GM12878 (cell line): ENCODE results near the gene RBPMS2. TPM values are rescaled to one million over a fixed set of nuclear protein-coding genes. Genes with fewer than 3 reads are reported as not detected.

Experiments used
- ATAC-seq: fragments of 200-7000 bp; cut with Tn5 transposase; 3 replicates; pipeline ENCODE4 v1.9.1; 2020; ENCODE audit warnings: mild to moderate bottlenecking, moderate library complexity
- BruUV-seq: library from RNA; stranded (reverse); fragments of 400-500 nt; replicated peaks from 2 replicates; lab custom pipeline; 2021; lab: Mats Ljungman, UMichigan
- CTCF ChIA-PET: fragments of 300-600 bp; sonication (Branson Sonifier 250); formaldehyde crosslinking; extraction: SDS; loops from one replicate; lab custom pipeline; 2021; ENCODE audit warnings: inconsistent platforms; lab: Yijun Ruan, JAX
- POLR2A ChIA-PET: fragments of 350-600 bp; formaldehyde crosslinking; extraction: SDS; loops from one replicate; lab custom pipeline; 2021; ENCODE audit warnings: inconsistent platforms; lab: Charles Lee
- RAD21 ChIA-PET: fragments of 300-600 bp; sonication (Branson Sonifier 250); formaldehyde crosslinking; loops from one replicate; lab custom pipeline; 2023; ENCODE audit warnings: antibody characterized with exemption; ENCODE audit not compliant: unreplicated experiment; lab: Charles Lee
- SMC1A ChIA-PET: fragments of 300-600 bp; sonication (Branson Sonifier 250); formaldehyde crosslinking; loops from one replicate; lab custom pipeline; 2023; ENCODE audit not compliant: unreplicated experiment, uncharacterized antibody; lab: Charles Lee
- DNase-seq: peaks from one replicate; pipeline ENCODE4 v3.0.0-alpha.2; 2011; ENCODE audit warnings: low read depth, low spot score
- FAIRE-seq: peaks from 3 replicates; lab custom pipeline; 2011; peaks lifted over from hg19 to GRCh38; lab: Jason Lieb, UNC
- H2AFZ ChIP-seq: 2 replicates; pipeline ENCODE4 v1.6.0; 2011; ENCODE audit warnings: low read depth, low read length, control low read depth; ENCODE audit not compliant: control insufficient read depth
- H3K27ac ChIP-seq: 2 replicates; pipeline ENCODE4 v1.5.1; 2011; ENCODE audit warnings: control low read depth; ENCODE audit not compliant: control insufficient read depth, insufficient read depth
- H3K27me3 ChIP-seq, 2 experiments: replicated peaks in 1 of 2; 2 replicates each; pipeline versions ENCODE4 v1.6.0 to v1.6.1; 2011; ENCODE audit warnings: low read length in 1 of 2; ENCODE audit not compliant: control insufficient read depth in 2 of 2, insufficient read depth in 2 of 2
- H3K36me3 ChIP-seq, 2 experiments: 2 replicates each; pipeline ENCODE4 v1.5.1; 2011; ENCODE audit warnings: low read length in 1 of 2; ENCODE audit not compliant: control insufficient read depth in 2 of 2, insufficient read depth in 2 of 2
- H3K4me1 ChIP-seq: 2 replicates; pipeline ENCODE4 v1.6.1; 2011; ENCODE audit warnings: mild to moderate bottlenecking, low read length, moderate library complexity, mixed read lengths; ENCODE audit not compliant: control insufficient read depth, insufficient read depth
- H3K4me2 ChIP-seq: 2 replicates; pipeline ENCODE4 v1.6.0; 2011; ENCODE audit warnings: control low read depth; ENCODE audit not compliant: control insufficient read depth, insufficient read depth
- H3K4me3 ChIP-seq: fragments of 200-600 bp; sonication (generic); 2 replicates; pipeline ENCODE4 v1.5.1; 2016
- H3K79me2 ChIP-seq: 2 replicates; pipeline ENCODE4 v1.6.0; 2011; ENCODE audit warnings: low read length; ENCODE audit not compliant: control insufficient read depth, insufficient read depth
- H3K9ac ChIP-seq: 2 replicates; pipeline ENCODE4 v1.8.0; 2011; ENCODE audit warnings: low read length, control low read depth, mixed read lengths; ENCODE audit not compliant: control insufficient read depth, insufficient read depth
- H3K9me3 ChIP-seq: replicated peaks from 3 replicates; pipeline ENCODE4 v1.5.1; 2011; ENCODE audit warnings: mild to moderate bottlenecking, low read length; ENCODE audit not compliant: control insufficient read depth, insufficient read depth
- H4K20me1 ChIP-seq: 2 replicates; pipeline ENCODE4 v1.6.0; 2011; ENCODE audit not compliant: control insufficient read depth, insufficient read depth
- BRCA1 ChIP-seq: IDR thresholded peaks from 2 replicates; pipeline ENCODE4 v1.6.1; 2011; ENCODE audit warnings: low read depth, low read length, improper control_type of control experiment
- CHD1 ChIP-seq: IDR thresholded peaks from 2 replicates; pipeline ENCODE4 v1.6.1; 2012; ENCODE audit warnings: low read depth, low read length, improper control_type of control experiment
- ETV6 ChIP-seq, 2 experiments: fragments of 450-650 bp in 1 of 2; IDR thresholded peaks in 1 of 2; conservative IDR thresholded peaks in 1 of 2; 2 replicates each; pipeline ENCODE4 v1.6.1; 2014; ENCODE audit warnings: antibody characterized with exemption in 1 of 2, borderline replicate concordance in 1 of 2, low read depth in 1 of 2, mild to moderate bottlenecking in 1 of 2, moderate library complexity in 1 of 2
- FOS ChIP-seq: IDR thresholded peaks from 3 replicates; pipeline ENCODE4 v1.6.1; 2011; ENCODE audit warnings: borderline replicate concordance; ENCODE audit not compliant: insufficient read length; ENCODE audit errors: extremely low read depth
- HDAC6 ChIP-seq: fragments of 200-600 bp; sonication (generic); IDR thresholded peaks from one replicate; pipeline ENCODE4 v1.8.0; 2017; ENCODE audit warnings: antibody characterized with exemption; ENCODE audit not compliant: unreplicated experiment
- KLF5 ChIP-seq: fragments of 450-650 bp; IDR thresholded peaks from 2 replicates; pipeline ENCODE4 v1.6.1; 2014; ENCODE audit warnings: mild to moderate bottlenecking; ENCODE audit not compliant: partially characterized antibody
- NFYA ChIP-seq: IDR thresholded peaks from 2 replicates; pipeline ENCODE4 v1.6.1; 2011; ENCODE audit warnings: low read depth, mild to moderate bottlenecking, low read length, improper control_type of control experiment, borderline replicate concordance
- NR2C1 ChIP-seq: fragments of 450-650 bp; IDR thresholded peaks from 2 replicates; pipeline ENCODE4 v1.6.1; 2017; ENCODE audit warnings: antibody characterized with exemption, mild to moderate bottlenecking, moderate library complexity
- POU2F2 ChIP-seq: IDR thresholded peaks from 3 replicates; pipeline ENCODE4 v1.6.1; 2011; ENCODE audit warnings: low read depth, mild to moderate bottlenecking, low read length, borderline replicate concordance
- RFX5 ChIP-seq: IDR thresholded peaks from 2 replicates; pipeline ENCODE4 v1.6.1; 2011; ENCODE audit warnings: low read depth, low read length, improper control_type of control experiment
- SMARCA5 ChIP-seq: fragments of 450-650 bp; IDR thresholded peaks from 2 replicates; pipeline ENCODE4 v1.6.1; 2017; ENCODE audit warnings: mild to moderate bottlenecking
- TARDBP ChIP-seq: IDR thresholded peaks from 2 replicates; pipeline ENCODE4 v1.6.1; 2016; ENCODE audit warnings: borderline replicate concordance
- WGBS: methylation state at CpG from one replicate; pipeline ENCODE4 v1.1.6; 2016; ENCODE audit warnings: low lambda C conversion rate; ENCODE audit not compliant: insufficient replicate concordance, insufficient coverage; ENCODE audit errors: missing lambda C conversion rate; 5-methylcytosine and 5-hydroxymethylcytosine counted together
- in situ Hi-C: fragments of 300-500 bp; cut with MboI; formaldehyde crosslinking; loops from 9 replicates; pipeline ENCODE4 v1.14.3; 2018; ENCODE audit warnings: mixed read lengths
- intact Hi-C: fragments of 100-400 bp; cut with micrococcal nuclease; formaldehyde crosslinking; loops from one replicate; pipeline ENCODE4 v1.14.2; 2022; ENCODE audit not compliant: unreplicated experiment
- polyA plus RNA-seq, 11 experiments: library from polyadenylated mRNA; depleted of rRNA in 4 of 11; unstranded in 6 of 11; stranded (reverse) in 5 of 11; fragments of >200 nt; fragmentation: Nextera tagmentation in 4 of 11; fragmentation: Illumina TruSeq in 1 of 11; extraction: Ambion mirVana in 4 of 11; extraction: Trizol in 1 of 11; gene quantifications; 1 replicate in 1 of 11; 2 replicates in 10 of 11; pipeline versions ENCODE4 v1.2.1 to v1.2.3, GENCODE V29; 2011 to 2016; ENCODE audit warnings: inconsistent platforms in 2 of 11, missing spikeins in 2 of 11, low read depth in 1 of 11
- total RNA-seq, 4 experiments: library from RNA; depleted of rRNA in 3 of 4; stranded (reverse); fragments of >200 nt in 3 of 4; fragmentation: Illumina TruSeq in 1 of 4; extraction: Trizol in 1 of 4; gene quantifications; 2 replicates each; pipeline versions ENCODE4 v1.2.1 to v1.2.3, GENCODE V29; 2013 to 2021
- TF ChIP-seq, protein P1 (sequence below): fragments of 450-650 bp; IDR thresholded peaks from 2 replicates; pipeline ENCODE4 v1.6.1; 2017; ENCODE audit warnings: mild to moderate bottlenecking, moderate library complexity
- TF ChIP-seq, protein P2 (sequence below): fragments of 450-650 bp; IDR thresholded peaks from 2 replicates; pipeline ENCODE4 v1.6.1; 2017; ENCODE audit warnings: antibody characterized with exemption, mild to moderate bottlenecking, moderate library complexity

RBPMS2 gene
- total and polyA plus RNA-seq, 10 of the 15 experiments (the other 5 are each of a cell fraction or from before 2014, with no cell fraction given) = 0.06 to 0.31 (median 0.19) TPM; not detected in 3

DNA sequence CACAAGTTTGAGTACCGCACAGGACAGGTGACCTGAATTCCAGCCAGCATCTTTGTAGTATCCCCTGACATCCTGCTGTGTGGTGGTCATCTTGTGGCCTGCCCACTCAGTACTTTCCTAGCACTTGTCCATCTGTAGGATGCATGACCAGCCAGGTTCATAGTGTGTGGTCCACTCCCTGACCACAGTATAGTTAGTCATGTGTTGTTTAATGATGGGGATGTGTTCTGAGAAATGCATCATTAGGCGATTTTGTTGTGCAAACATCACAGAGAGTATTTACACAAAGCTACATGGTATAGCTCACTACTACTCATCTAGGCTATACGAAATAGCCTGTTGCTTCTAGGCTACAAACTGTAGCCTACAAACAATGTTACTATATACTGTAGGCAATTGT is 16.9 kb upstream of the RBPMS2 start:
- Histone ChIP-seq H3K9me3 (no peaks in the 10 kb centered on the region), H2AFZ (no peak overlapping the region), H3K4me2 (no peak overlapping the region), H4K20me1 (no peaks in the 10 kb centered on the region), H3K27ac (no peak overlapping the region), H3K9ac (no peak overlapping the region), H3K27me3 (no peaks in the 10 kb centered on the region), H3K4me3 (no peak overlapping the region), H3K4me1 (no peaks in the 10 kb centered on the region), H3K36me3 (no peaks in the 10 kb centered on the region), H3K79me2 (no peaks in the 10 kb centered on the region)
- ChIA-PET RAD21 (no interaction called here), POLR2A (interaction anchor here (0.6 to 0.7 kb wide), 2 partner anchors 102 to 113 kb away, joined by 3 read pairs; no protein-coding TSS in a partner anchor), CTCF (interaction anchor here (0.8 to 1.5 kb wide), 3 partner anchors 10 to 102 kb away, joined by 3 to 5 read pairs (median 5); no protein-coding TSS in a partner anchor), SMC1A (interaction anchor here (0.7 to 1.4 kb wide), 3 partner anchors 10 to 205 kb away, joined by 3 read pairs; no protein-coding TSS in a partner anchor)
- WGBS = 29% methylated on average over 3 of the region's 3 CpGs
- in situ Hi-C loops = no loop called here
- DNase-seq = no peak
- FAIRE-seq = no peak
- intact Hi-C loops = no loop called here
- TF ChIP-seq KLF5 = no peak
- TF ChIP-seq ETV6 (conservative IDR thresholded peaks at IDR 0.05 in 1 of 2, IDR thresholded peaks at IDR 0.05 in 1 of 2; ENCODE audit: borderline replicate concordance in 1 of 2, low read depth in 1 of 2) = no peak
- no peak for TF ChIP-seq TARDBP
- TF ChIP-seq HDAC6 = no peak
- no peak for TF ChIP-seq CHD1
- TF ChIP-seq BRCA1 = no peak
- TF ChIP-seq FOS = no peak
- no peak for TF ChIP-seq SMARCA5
- no peak for TF ChIP-seq NR2C1
- no peak for TF ChIP-seq POU2F2
- TF ChIP-seq NFYA = no peak
- TF ChIP-seq, protein P1, sequence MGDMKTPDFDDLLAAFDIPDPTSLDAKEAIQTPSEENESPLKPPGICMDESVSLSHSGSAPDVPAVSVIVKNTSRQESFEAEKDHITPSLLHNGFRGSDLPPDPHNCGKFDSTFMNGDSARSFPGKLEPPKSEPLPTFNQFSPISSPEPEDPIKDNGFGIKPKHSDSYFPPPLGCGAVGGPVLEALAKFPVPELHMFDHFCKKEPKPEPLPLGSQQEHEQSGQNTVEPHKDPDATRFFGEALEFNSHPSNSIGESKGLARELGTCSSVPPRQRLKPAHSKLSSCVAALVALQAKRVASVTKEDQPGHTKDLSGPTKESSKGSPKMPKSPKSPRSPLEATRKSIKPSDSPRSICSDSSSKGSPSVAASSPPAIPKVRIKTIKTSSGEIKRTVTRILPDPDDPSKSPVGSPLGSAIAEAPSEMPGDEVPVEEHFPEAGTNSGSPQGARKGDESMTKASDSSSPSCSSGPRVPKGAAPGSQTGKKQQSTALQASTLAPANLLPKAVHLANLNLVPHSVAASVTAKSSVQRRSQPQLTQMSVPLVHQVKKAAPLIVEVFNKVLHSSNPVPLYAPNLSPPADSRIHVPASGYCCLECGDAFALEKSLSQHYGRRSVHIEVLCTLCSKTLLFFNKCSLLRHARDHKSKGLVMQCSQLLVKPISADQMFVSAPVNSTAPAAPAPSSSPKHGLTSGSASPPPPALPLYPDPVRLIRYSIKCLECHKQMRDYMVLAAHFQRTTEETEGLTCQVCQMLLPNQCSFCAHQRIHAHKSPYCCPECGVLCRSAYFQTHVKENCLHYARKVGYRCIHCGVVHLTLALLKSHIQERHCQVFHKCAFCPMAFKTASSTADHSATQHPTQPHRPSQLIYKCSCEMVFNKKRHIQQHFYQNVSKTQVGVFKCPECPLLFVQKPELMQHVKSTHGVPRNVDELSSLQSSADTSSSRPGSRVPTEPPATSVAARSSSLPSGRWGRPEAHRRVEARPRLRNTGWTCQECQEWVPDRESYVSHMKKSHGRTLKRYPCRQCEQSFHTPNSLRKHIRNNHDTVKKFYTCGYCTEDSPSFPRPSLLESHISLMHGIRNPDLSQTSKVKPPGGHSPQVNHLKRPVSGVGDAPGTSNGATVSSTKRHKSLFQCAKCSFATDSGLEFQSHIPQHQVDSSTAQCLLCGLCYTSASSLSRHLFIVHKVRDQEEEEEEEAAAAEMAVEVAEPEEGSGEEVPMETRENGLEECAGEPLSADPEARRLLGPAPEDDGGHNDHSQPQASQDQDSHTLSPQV = no peak
- TF ChIP-seq RFX5 = no peak
- TF ChIP-seq, protein P2, sequence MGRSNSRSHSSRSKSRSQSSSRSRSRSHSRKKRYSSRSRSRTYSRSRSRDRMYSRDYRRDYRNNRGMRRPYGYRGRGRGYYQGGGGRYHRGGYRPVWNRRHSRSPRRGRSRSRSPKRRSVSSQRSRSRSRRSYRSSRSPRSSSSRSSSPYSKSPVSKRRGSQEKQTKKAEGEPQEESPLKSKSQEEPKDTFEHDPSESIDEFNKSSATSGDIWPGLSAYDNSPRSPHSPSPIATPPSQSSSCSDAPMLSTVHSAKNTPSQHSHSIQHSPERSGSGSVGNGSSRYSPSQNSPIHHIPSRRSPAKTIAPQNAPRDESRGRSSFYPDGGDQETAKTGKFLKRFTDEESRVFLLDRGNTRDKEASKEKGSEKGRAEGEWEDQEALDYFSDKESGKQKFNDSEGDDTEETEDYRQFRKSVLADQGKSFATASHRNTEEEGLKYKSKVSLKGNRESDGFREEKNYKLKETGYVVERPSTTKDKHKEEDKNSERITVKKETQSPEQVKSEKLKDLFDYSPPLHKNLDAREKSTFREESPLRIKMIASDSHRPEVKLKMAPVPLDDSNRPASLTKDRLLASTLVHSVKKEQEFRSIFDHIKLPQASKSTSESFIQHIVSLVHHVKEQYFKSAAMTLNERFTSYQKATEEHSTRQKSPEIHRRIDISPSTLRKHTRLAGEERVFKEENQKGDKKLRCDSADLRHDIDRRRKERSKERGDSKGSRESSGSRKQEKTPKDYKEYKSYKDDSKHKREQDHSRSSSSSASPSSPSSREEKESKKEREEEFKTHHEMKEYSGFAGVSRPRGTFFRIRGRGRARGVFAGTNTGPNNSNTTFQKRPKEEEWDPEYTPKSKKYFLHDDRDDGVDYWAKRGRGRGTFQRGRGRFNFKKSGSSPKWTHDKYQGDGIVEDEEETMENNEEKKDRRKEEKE = no peak
- no peak for ATAC-seq
- BruUV-seq = no TSS peak
